ENCODE results near the gene TMEM141. TPM values are rescaled to one million over a fixed set of nuclear protein-coding genes. Genes with fewer than 3 reads are reported as not detected.
"Not testable (repeated sequence)": the region's sequence is repeated elsewhere in the genome, so short reads cannot be mapped to it uniquely, and the experiment has no call there.

The TMEM141 gene
- total RNA-seq, 1 experiment from 2014 or later = 70.4 TPM

GRCh38 chr9:136831002-136831719, 40.0 kb downstream of the TMEM141 start:
- BruUV-seq (replicated peaks) = no TSS peak
- Mint-ChIP-seq H3K27ac (ENCODE audit: low read depth, unreplicated experiment) (no peak overlapping the region), H3K9me3 (ENCODE audit: unreplicated experiment) (no peaks in the 10 kb centered on the region), H3K36me3 (ENCODE audit: insufficient read depth, unreplicated experiment) (peaks cover 42% of the 10 kb centered on the region), H3K4me3 (ENCODE audit: unreplicated experiment) (no peak overlapping the region), H3K4me1 (ENCODE audit: insufficient read depth, unreplicated experiment) (no peaks in the 10 kb centered on the region), H3K27me3 (ENCODE audit: insufficient read depth, unreplicated experiment) (no peaks in the 10 kb centered on the region)
- no peak for DNase-seq (ENCODE audit: unreplicated experiment)
- intact Hi-C loops (cut with micrococcal nuclease) = no loop called here
- POLR2A ChIA-PET = interaction anchor here (0.8 to 1.4 kb wide), 2 partner anchors 21 to 22 kb away, joined by 3 to 5 read pairs; no protein-coding TSS in a partner anchor
- CTCF ChIA-PET = interaction anchor here (0.5 to 0.7 kb wide), 3 partner anchors 8 to 104 kb away, joined by 3 read pairs; no protein-coding TSS in a partner anchor
- TF ChIP-seq CTCF (IDR thresholded peaks at IDR 0.05; ENCODE audit: unreplicated experiment) = no peak

- no peak overlapping the region for H3K4me3 Mint-ChIP-seq (ENCODE audit: unreplicated experiment)
- DNase-seq (ENCODE audit: unreplicated experiment) = no peak
- intact Hi-C loops (cut with micrococcal nuclease) = no loop called here
- H3K36me3 Mint-ChIP-seq (ENCODE audit: insufficient read depth, unreplicated experiment) = peaks cover 39% of the 10 kb centered on the region
- H3K4me1 Mint-ChIP-seq (ENCODE audit: insufficient read depth, unreplicated experiment) = no peaks in the 10 kb centered on the region
- no peak for TF ChIP-seq CTCF (IDR thresholded peaks at IDR 0.05; ENCODE audit: unreplicated experiment)
- BruUV-seq (replicated peaks) = no TSS peak
- H3K27me3 Mint-ChIP-seq (ENCODE audit: insufficient read depth, unreplicated experiment) = no peaks in the 10 kb centered on the region
- no peak overlapping the region for H3K27ac Mint-ChIP-seq (ENCODE audit: low read depth, unreplicated experiment)
- CTCF ChIA-PET = interaction anchor here (0.6 to 1.0 kb wide), 3 partner anchors 9 to 103 kb away, joined by 3 read pairs; no protein-coding TSS in a partner anchor
- POLR2A ChIA-PET = interaction anchor here (0.8 to 1.4 kb wide), 3 partner anchors 11 to 23 kb away, joined by 3 to 5 read pairs (median 5); no protein-coding TSS in a partner anchor
- no peaks in the 10 kb centered on the region for H3K9me3 Mint-ChIP-seq (ENCODE audit: unreplicated experiment)
Observed at GRCh38 chr9:136831720-136832104, 40.6 kb downstream of the TMEM141 start.

GRCh38 chr9:136832581-136832980, 41.4 kb downstream of the TMEM141 start:
- Mint-ChIP-seq H3K36me3 (ENCODE audit: insufficient read depth, unreplicated experiment) (peaks cover 36% of the 10 kb centered on the region), H3K27ac (ENCODE audit: low read depth, unreplicated experiment) (no peak overlapping the region), H3K27me3 (ENCODE audit: insufficient read depth, unreplicated experiment) (no peaks in the 10 kb centered on the region), H3K4me3 (ENCODE audit: unreplicated experiment) (no peak overlapping the region), H3K9me3 (ENCODE audit: unreplicated experiment) (no peaks in the 10 kb centered on the region), H3K4me1 (ENCODE audit: insufficient read depth, unreplicated experiment) (no peaks in the 10 kb centered on the region)
- no peak for TF ChIP-seq CTCF (IDR thresholded peaks at IDR 0.05; ENCODE audit: unreplicated experiment)
- intact Hi-C loops (cut with micrococcal nuclease) = no loop called here
- ChIA-PET CTCF (interaction anchor here (1.0 kb wide), 2 partner anchors 10 to 40 kb away, joined by 3 read pairs; partner anchors contain the start of gene AJM1), POLR2A (interaction anchor here (0.8 to 1.4 kb wide), 2 partner anchors 10 to 22 kb away, joined by 3 to 5 read pairs; no protein-coding TSS in a partner anchor)
- no TSS peak for BruUV-seq (replicated peaks)
- DNase-seq (ENCODE audit: unreplicated experiment) = peak; percentile 62

- H3K4me3 Mint-ChIP-seq (ENCODE audit: unreplicated experiment); DNase-seq (ENCODE audit: unreplicated experiment); H3K4me1 Mint-ChIP-seq (ENCODE audit: insufficient read depth, unreplicated experiment); H3K9me3 Mint-ChIP-seq (ENCODE audit: unreplicated experiment); intact Hi-C loops (cut with micrococcal nuclease); H3K27ac Mint-ChIP-seq (ENCODE audit: low read depth, unreplicated experiment); BruUV-seq (replicated peaks); H3K27me3 Mint-ChIP-seq (ENCODE audit: insufficient read depth, unreplicated experiment): not testable (repeated sequence)
- ChIA-PET POLR2A (interaction anchor here (1.2 to 1.9 kb wide), 2 partner anchors 14 to 23 kb away, joined by 3 to 5 read pairs; no protein-coding TSS in a partner anchor), CTCF (interaction anchor here (0.6 to 2.7 kb wide), 3 partner anchors 9 to 12 kb away, joined by 3 to 8 read pairs (median 6); partner anchors contain the start of gene AJM1)
- H3K36me3 Mint-ChIP-seq (ENCODE audit: insufficient read depth, unreplicated experiment) = peaks cover 36% of the 10 kb centered on the region
Observed at GRCh38 chr9:136833381-136834048, 42.4 kb downstream of the TMEM141 start.

Measured in MCF 10A (cell line).